ENCODE data around the gene FLYWCH2.

FLYWCH2 gene

GRCh38 chr16:2852731-2853507, 30.1 kb upstream of the FLYWCH2 start:
- in situ Hi-C loops (cut with HindIII; ENCODE audit: low pct_ligation_motif_present, low pct_unique_long_range_greater_than_20kb, low sequenced_read_pairs): no loop called here

GRCh38 chr16:2853531-2854073, 29.4 kb upstream of the FLYWCH2 start:
- DNase-seq: no peak
- in situ Hi-C loops (cut with HindIII; ENCODE audit: low pct_ligation_motif_present, low pct_unique_long_range_greater_than_20kb, low sequenced_read_pairs): no loop called here

More at GRCh38 chr16:2852731-2853507, 30.1 kb upstream of the FLYWCH2 start:
- DNase-seq: no peak

GRCh38 chr16:2854700-2855309, 28.2 kb upstream of the FLYWCH2 start:
- in situ Hi-C loops (cut with HindIII; ENCODE audit: low pct_ligation_motif_present, low pct_unique_long_range_greater_than_20kb, low sequenced_read_pairs): no loop called here
- no peak for DNase-seq

- in situ Hi-C loops (cut with HindIII; ENCODE audit: low pct_ligation_motif_present, low pct_unique_long_range_greater_than_20kb, low sequenced_read_pairs): no loop called here
- no peak for DNase-seq
These were observed 27.5 kb upstream of the FLYWCH2 start for GRCh38 chr16:2855536-2855935.

GRCh38 chr16:2856061-2856670, 26.8 kb upstream of the FLYWCH2 start:
- in situ Hi-C loops (cut with HindIII; ENCODE audit: low pct_ligation_motif_present, low pct_unique_long_range_greater_than_20kb, low sequenced_read_pairs): no loop called here
- no peak for DNase-seq

- in situ Hi-C loops (cut with HindIII; ENCODE audit: low pct_ligation_motif_present, low pct_unique_long_range_greater_than_20kb, low sequenced_read_pairs): no loop called here
- DNase-seq: no peak
These were observed 26.1 kb upstream of the FLYWCH2 start for GRCh38 chr16:2856686-2857450.

GRCh38 chr16:2857451-2858244, 25.4 kb upstream of the FLYWCH2 start, which contains the start of gene PRSS22:
PRSS22 (minus strand) TSS chr16:2858170; CDS start chr16:2858104, 66 bp downstream.
- DNase-seq: no peak
- in situ Hi-C loops (cut with HindIII; ENCODE audit: low pct_ligation_motif_present, low pct_unique_long_range_greater_than_20kb, low sequenced_read_pairs): no loop called here

- in situ Hi-C loops (cut with HindIII; ENCODE audit: low pct_ligation_motif_present, low pct_unique_long_range_greater_than_20kb, low sequenced_read_pairs): no loop called here
- peak; percentile 35 for DNase-seq
These were observed 24.6 kb upstream of the FLYWCH2 start for GRCh38 chr16:2858245-2859025.

GRCh38 chr16:2859686-2860265, 23.2 kb upstream of the FLYWCH2 start:
- no peak for DNase-seq

GRCh38 chr16:2860826-2861567, 22.0 kb upstream of the FLYWCH2 start:
- in situ Hi-C loops (cut with HindIII; ENCODE audit: low pct_ligation_motif_present, low pct_unique_long_range_greater_than_20kb, low sequenced_read_pairs): no loop called here
- DNase-seq: peak; percentile 85

More at GRCh38 chr16:2859686-2860265, 23.2 kb upstream of the FLYWCH2 start:
- in situ Hi-C loops (cut with HindIII; ENCODE audit: low pct_ligation_motif_present, low pct_unique_long_range_greater_than_20kb, low sequenced_read_pairs): no loop called here

GRCh38 chr16:2865651-2866050, 17.4 kb upstream of the FLYWCH2 start:
- no peak for DNase-seq
- in situ Hi-C loops (cut with HindIII; ENCODE audit: low pct_ligation_motif_present, low pct_unique_long_range_greater_than_20kb, low sequenced_read_pairs): no loop called here

GRCh38 chr16:2866431-2866830, 16.6 kb upstream of the FLYWCH2 start:
- in situ Hi-C loops (cut with HindIII; ENCODE audit: low pct_ligation_motif_present, low pct_unique_long_range_greater_than_20kb, low sequenced_read_pairs): no loop called here
- DNase-seq: no peak

- no peak for DNase-seq
- in situ Hi-C loops (cut with HindIII; ENCODE audit: low pct_ligation_motif_present, low pct_unique_long_range_greater_than_20kb, low sequenced_read_pairs): no loop called here
These were observed 15.4 kb upstream of the FLYWCH2 start for GRCh38 chr16:2867661-2867986.

GRCh38 chr16:2867987-2868789, 14.8 kb upstream of the FLYWCH2 start:
- peak; percentile 95 for DNase-seq
- in situ Hi-C loops (cut with HindIII; ENCODE audit: low pct_ligation_motif_present, low pct_unique_long_range_greater_than_20kb, low sequenced_read_pairs): no loop called here

- in situ Hi-C loops (cut with HindIII; ENCODE audit: low pct_ligation_motif_present, low pct_unique_long_range_greater_than_20kb, low sequenced_read_pairs): no loop called here
These were observed 11.1 kb upstream of the FLYWCH2 start for GRCh38 chr16:2871926-2872325.

More at GRCh38 chr16:2871926-2872325, 11.1 kb upstream of the FLYWCH2 start:
- no peak for DNase-seq

Data from ACHN (cell line).